ENCODE results near the gene GALNT8.

GALNT8 gene

DNA sequence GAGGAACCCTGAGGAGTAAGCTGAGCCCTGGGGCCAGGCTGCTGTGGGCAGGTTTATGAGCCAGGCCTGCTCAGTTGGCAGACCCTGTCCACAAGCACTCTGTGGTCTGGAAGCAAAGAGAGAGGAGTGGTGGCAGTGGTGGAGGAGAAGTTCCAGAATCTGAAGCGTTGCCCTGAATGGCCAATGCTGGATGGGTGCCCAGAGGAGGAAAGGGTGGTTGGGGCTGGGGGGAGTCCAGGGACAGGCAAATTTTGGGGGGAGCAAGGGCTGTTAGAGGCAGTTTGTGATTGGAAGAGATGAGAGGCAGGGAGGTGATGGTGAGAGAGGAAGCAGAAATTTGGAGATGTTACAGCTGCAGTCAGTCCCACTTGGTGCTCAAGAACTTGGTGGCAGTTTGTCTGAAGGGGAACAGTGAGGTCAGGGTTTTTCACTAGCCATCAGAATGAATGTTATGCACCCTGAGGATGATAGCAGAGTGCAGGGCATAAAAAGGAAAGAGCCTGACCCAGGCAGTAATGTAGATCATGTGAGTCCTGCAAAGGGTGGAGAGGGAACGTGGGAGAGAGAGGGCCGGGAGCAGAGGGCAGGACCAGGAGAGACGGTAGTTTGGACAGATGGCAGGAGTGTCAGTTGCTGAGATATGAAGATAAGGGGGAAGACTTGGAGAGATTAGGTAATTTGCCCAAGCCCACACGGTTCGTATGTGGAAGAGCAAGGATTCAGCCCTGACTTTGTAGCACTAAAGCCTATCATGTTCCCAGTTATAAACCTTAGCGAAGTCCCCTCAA is 51.2 kb downstream of the GALNT8 start:
- no peak for TF ChIP-seq CTCF (IDR thresholded peaks at IDR 0.05)

DNA sequence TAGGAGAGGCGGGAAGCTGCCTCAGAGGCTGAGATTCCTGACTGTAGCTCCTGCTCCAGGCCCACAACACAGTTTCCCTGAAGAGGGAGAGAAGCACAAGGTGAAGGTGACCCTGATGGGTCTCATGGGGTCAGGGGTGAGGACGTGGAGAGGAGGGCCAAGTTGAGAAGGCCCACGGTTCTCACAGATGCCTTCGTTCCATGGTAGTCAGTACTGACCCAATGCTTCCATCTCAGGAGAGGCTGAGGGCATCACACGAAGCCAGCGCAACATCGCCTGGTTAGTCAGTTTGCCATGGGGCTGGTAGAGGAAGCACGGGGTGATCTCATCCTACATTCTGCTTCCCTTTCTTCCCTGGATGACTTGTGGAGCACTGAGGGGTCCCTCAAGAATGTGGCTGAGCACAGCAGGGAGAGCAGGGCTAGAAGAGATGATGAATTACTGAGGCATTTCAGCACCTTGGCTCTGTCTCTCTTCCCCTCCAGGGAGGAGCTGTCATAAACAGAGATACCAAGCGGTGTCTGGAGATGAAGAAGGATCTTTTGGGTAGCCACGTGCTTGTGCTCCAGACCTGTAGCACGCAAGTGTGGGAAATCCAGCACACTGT is 51.9 kb downstream of the GALNT8 start:
- no peak for TF ChIP-seq CTCF (IDR thresholded peaks at IDR 0.05)

- TF ChIP-seq CTCF (IDR thresholded peaks at IDR 0.05): no peak
Measured at GRCh38 chr12:4775936-4776335, 55.7 kb downstream of the GALNT8 start.

- TF ChIP-seq CTCF (IDR thresholded peaks at IDR 0.05): no peak
Measured at GRCh38 chr12:4779749-4780148, 59.5 kb downstream of the GALNT8 start.

- TF ChIP-seq CTCF (IDR thresholded peaks at IDR 0.05): no peak
Measured at GRCh38 chr12:4780641-4781611, 60.7 kb downstream of the GALNT8 start.

DNA sequence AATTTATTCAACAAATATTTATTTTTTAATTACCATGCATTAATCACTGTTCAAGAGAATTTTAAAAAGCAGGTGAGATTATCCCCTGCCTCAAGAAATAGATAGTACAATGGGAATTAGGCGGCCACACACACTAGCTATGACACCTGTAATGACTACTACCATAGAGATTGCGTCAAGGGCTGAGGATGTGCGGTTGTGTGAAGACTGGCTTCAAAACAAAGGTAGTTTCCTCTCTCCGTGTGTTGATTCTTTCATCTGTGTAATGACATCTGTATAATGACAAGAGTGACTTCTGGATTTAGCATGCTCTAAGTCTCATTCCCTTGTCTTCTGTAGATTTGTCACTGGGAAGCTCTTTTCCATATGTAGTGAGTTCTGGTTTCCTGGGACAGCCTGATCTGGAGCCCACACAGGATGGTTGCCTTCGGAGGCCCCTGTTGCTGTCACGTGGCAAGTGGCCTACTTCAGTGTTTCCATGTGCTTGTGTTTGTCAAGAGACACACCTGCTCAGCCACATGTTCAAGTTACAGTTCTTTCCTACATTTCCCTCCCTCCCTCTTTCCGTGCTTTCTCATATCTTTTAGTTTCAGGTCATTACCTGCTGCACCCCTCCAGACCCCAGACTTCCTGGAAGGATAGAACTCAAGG is 64.3 kb downstream of the GALNT8 start:
- no peak for TF ChIP-seq CTCF (IDR thresholded peaks at IDR 0.05)

DNA sequence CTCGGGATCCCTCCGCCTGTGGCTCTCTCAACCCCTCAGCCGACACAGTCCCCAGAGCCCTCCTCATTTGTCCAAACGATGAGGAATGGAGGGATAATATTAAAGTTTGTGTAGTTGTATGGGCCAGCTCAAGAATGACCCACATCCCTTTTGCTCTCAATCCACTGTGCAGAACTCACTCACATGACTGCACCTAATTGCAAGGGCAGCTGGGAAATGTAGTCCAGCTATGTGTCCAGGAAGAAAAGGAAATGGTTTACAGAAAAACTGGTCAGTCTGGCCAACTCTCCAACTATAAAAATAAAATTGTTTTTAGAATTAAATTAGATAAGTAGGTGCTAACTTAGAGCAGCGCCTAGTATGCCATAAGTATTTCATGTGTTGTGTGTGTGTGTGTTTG is 66.6 kb downstream of the GALNT8 start:
- no peak for TF ChIP-seq CTCF (IDR thresholded peaks at IDR 0.05)

Data from LNCAP (cell line).